Gastrocnemius medialis (tissue), 4 donors: ENCODE data around the gene BCL7A. TPM values are rescaled to one million over a fixed set of nuclear protein-coding genes. Genes with fewer than 3 reads are reported as not detected.

Experiments
- ATAC-seq, 2 donors: fragments of 150-250 bp; one replicate each; pipeline ENCODE4 v1.9.1; 2016
- DNase-seq, 2 donors: peaks; one replicate each; pipeline ENCODE4 v3.0.0-alpha.2; 2019
- H3K27ac ChIP-seq, 4 donors: fragments of 200-600 bp; sonication (generic); 1 replicate in 1 of 4; 2 replicates in 3 of 4; pipeline ENCODE4 v1.5.1; 2016 to 2018; ENCODE audit warnings: mild to moderate bottlenecking in 2 of 4, moderate library complexity in 1 of 4
- H3K27me3 ChIP-seq, 3 donors: fragments of 200-600 bp; sonication (generic) in 2 of 3; 1 replicate in 1 of 3; 2 replicates in 2 of 3; pipeline versions ENCODE4 v1.5.1 to v1.6.0; 2016 to 2019; ENCODE audit warnings: mild to moderate bottlenecking in 1 of 3, moderate library complexity in 1 of 3
- H3K36me3 ChIP-seq, 2 donors: fragments of 200-600 bp; sonication (generic) in 1 of 2; one replicate each; pipeline ENCODE4 v1.5.1; 2017 to 2018
- H3K4me1 ChIP-seq, 2 donors: fragments of 200-600 bp; sonication (generic) in 1 of 2; one replicate each; pipeline ENCODE4 v1.5.1; 2016 to 2017; ENCODE audit warnings: mild to moderate bottlenecking in 2 of 2
- H3K4me3 ChIP-seq, 4 donors: fragments of 200-600 bp; sonication (generic) in 3 of 4; 1 replicate in 1 of 4; 2 replicates in 3 of 4; pipeline ENCODE4 v1.5.1; 2016 to 2019; ENCODE audit warnings: mild to moderate bottlenecking in 2 of 4
- H3K9me3 ChIP-seq, 3 donors: fragments of 200-600 bp; sonication (generic) in 2 of 3; 1 replicate in 1 of 3; 2 replicates in 2 of 3; pipeline ENCODE4 v1.5.1; 2016 to 2019
- CTCF ChIP-seq, 5 experiments: fragments of 450-650 bp in 3 of 5; fragments of 200-600 bp in 2 of 5; sonication (generic) in 2 of 5; IDR thresholded peaks in 4 of 5; conservative IDR thresholded peaks in 1 of 5; 1 replicate in 4 of 5; 2 replicates in 1 of 5; pipeline ENCODE4 v1.5.1; 2016 to 2019; ENCODE audit warnings: antibody characterized with exemption in 5 of 5, mild to moderate bottlenecking in 3 of 5, moderate library complexity in 3 of 5
- POLR2A ChIP-seq, 2 donors: fragments of 450-650 bp; IDR thresholded peaks; one replicate each; pipeline ENCODE4 v1.6.1; 2017; ENCODE audit warnings: antibody characterized with exemption in 2 of 2, mild to moderate bottlenecking in 2 of 2, moderate library complexity in 2 of 2
- in situ Hi-C, 4 donors: fragments of 200-750 bp; cut with MboI; loops; one replicate each; pipeline versions ENCODE4 v1.15.0 to v1.8.0; 2017; ENCODE audit warnings: low sequenced_read_pairs in 4 of 4
- intact Hi-C: fragments of 100-400 bp; cut with DNase I; formaldehyde crosslinking; loops from one replicate; pipeline ENCODE4 v1.15.1; 2023; ENCODE audit warnings: low total_unique reads
- total RNA-seq, 4 donors: library from RNA; depleted of rRNA; stranded (reverse); fragments of >200 nt; gene quantifications; one replicate each; pipeline versions ENCODE4 v1.1.0 to v1.2.3, GENCODE V29; 2016

The BCL7A gene
- total RNA-seq, 4 donors from 2014 or later, result 9.8 to 23.5 (median 13.7) TPM

GRCh38 chr12:121990692-121991603 is 30.7 kb upstream of the BCL7A start:
- H3K27me3 ChIP-seq, result no peaks in the 10 kb centered on the region
- H3K4me1 ChIP-seq, result no peaks in the 10 kb centered on the region
- no peak overlapping the region for H3K4me3 ChIP-seq
- no peaks in the 10 kb centered on the region for H3K9me3 ChIP-seq
- no peak for TF ChIP-seq POLR2A (IDR thresholded peaks at IDR 0.05)
- no peak for TF ChIP-seq CTCF (IDR thresholded peaks at IDR 0.05 in 4 of 5, conservative IDR thresholded peaks at IDR 0.05 in 1 of 5)
- DNase-seq (no peak), ATAC-seq (no peak)
- H3K36me3 ChIP-seq, result no peaks in the 10 kb centered on the region
- H3K27ac ChIP-seq, result no peak overlapping the region
- intact Hi-C loops, result no loop called here
- in situ Hi-C loops, result no loop called here

GRCh38 chr12:121992059-121992879 is 29.4 kb upstream of the BCL7A start:
- no peak overlapping the region for H3K4me3 ChIP-seq
- H3K27me3 ChIP-seq, result no peaks in the 10 kb centered on the region
- no peaks in the 10 kb centered on the region for H3K9me3 ChIP-seq
- DNase-seq (no peak), ATAC-seq (no peak)
- no peak for TF ChIP-seq CTCF (IDR thresholded peaks at IDR 0.05 in 4 of 5, conservative IDR thresholded peaks at IDR 0.05 in 1 of 5)
- H3K36me3 ChIP-seq, result no peaks in the 10 kb centered on the region
- H3K4me1 ChIP-seq, result no peaks in the 10 kb centered on the region
- no peak overlapping the region for H3K27ac ChIP-seq
- in situ Hi-C loops (no loop called here), intact Hi-C loops (no loop called here)

GRCh38 chr12:121996050-121996944 is 25.4 kb upstream of the BCL7A start:
- ATAC-seq, result no peak
- Histone ChIP-seq H3K27ac (no peak overlapping the region), H3K4me3 (no peak overlapping the region), H3K4me1 (no peaks in the 10 kb centered on the region), H3K27me3 (no peaks in the 10 kb centered on the region), H3K9me3 (no peaks in the 10 kb centered on the region), H3K36me3 (no peaks in the 10 kb centered on the region)
- intact Hi-C loops, result no loop called here
- in situ Hi-C loops, result no loop called here
- DNase-seq, result no peak
- no peak for TF ChIP-seq POLR2A (IDR thresholded peaks at IDR 0.05)
- TF ChIP-seq CTCF (IDR thresholded peaks at IDR 0.05 in 4 of 5, conservative IDR thresholded peaks at IDR 0.05 in 1 of 5), result no peak

GRCh38 chr12:121996945-121997612 is 24.6 kb upstream of the BCL7A start:
- H3K9me3 ChIP-seq, result no peaks in the 10 kb centered on the region
- no peak overlapping the region for H3K4me3 ChIP-seq
- TF ChIP-seq CTCF (IDR thresholded peaks at IDR 0.05 in 4 of 5, conservative IDR thresholded peaks at IDR 0.05 in 1 of 5), result no peak
- no peak for TF ChIP-seq POLR2A (IDR thresholded peaks at IDR 0.05)
- no peaks in the 10 kb centered on the region for H3K4me1 ChIP-seq
- intact Hi-C loops (no loop called here), in situ Hi-C loops (no loop called here)
- no peaks in the 10 kb centered on the region for H3K36me3 ChIP-seq
- ATAC-seq (no peak), DNase-seq (no peak)
- H3K27ac ChIP-seq, result no peak overlapping the region
- no peaks in the 10 kb centered on the region for H3K27me3 ChIP-seq
